ENCODE data around the gene PHF11.
A peak's percentile ranks its signal among the peaks of the same experiment; 100 is the strongest.

The PHF11 gene

DNA sequence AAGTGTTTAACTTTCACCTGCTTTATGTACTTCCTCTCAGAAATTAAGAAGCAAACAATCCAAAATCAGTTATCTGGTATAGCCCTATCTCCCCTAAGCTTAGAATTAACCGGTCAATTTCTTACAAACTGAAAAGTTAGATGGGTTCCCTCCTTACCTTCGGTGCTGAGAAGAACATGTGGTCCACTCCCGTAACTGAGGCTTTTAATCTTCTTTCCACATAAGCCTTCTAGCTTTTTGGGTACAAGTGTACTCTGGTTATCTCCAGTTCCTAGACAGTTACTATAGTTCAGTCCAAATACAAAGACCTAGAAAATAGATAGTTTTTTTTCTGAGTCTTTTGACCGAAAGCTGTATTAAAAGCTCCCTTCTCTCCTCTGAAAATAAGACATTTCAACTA is 70.7 kb downstream of the PHF11 start:
- Histone ChIP-seq H3K27me3 (ENCODE audit: insufficient read depth, low read length, poor library complexity) (no peaks in the 10 kb centered on the region), H3K36me3 (ENCODE audit: insufficient read depth, low read length) (peaks cover 24% of the 10 kb centered on the region), H4K20me1 (ENCODE audit: insufficient read depth, low read length) (no peaks in the 10 kb centered on the region), H3K4me2 (ENCODE audit: insufficient read depth, low read length) (no peak overlapping the region), H3K4me3 (ENCODE audit: low read depth in 1 of 2, low read length in 2 of 2) (no peak overlapping the region), H3K4me1 (ENCODE audit: insufficient read depth, low read length) (peaks cover 11% of the 10 kb centered on the region; the same call in 1 of the 2 replicates), H3K79me2 (ENCODE audit: insufficient read depth, low read length) (peaks cover 4% of the 10 kb centered on the region; the same call in 1 of the 2 replicates), H3K9me3 (ENCODE audit: insufficient read depth, low read length, severe bottlenecking) (no peaks in the 10 kb centered on the region), H3K27ac (ENCODE audit: low read length) (no peak overlapping the region), H3K9ac (ENCODE audit: low read depth, low read length) (no peak overlapping the region), H2AFZ (ENCODE audit: low read depth, low read length) (no peak overlapping the region)
- ATAC-seq (ENCODE audit: insufficient read depth, low read depth) (no peak), DNase-seq (no peak)
- TF ChIP-seq EZH2 (IDR thresholded peaks at IDR 0.05; ENCODE audit: borderline replicate concordance, low read depth, low read length, severe bottlenecking) (no peak), CTCF (IDR thresholded peaks at IDR 0.05; ENCODE audit: borderline replicate concordance, extremely low read depth, low read length, poor library complexity, severe bottlenecking) (no peak)

DNA sequence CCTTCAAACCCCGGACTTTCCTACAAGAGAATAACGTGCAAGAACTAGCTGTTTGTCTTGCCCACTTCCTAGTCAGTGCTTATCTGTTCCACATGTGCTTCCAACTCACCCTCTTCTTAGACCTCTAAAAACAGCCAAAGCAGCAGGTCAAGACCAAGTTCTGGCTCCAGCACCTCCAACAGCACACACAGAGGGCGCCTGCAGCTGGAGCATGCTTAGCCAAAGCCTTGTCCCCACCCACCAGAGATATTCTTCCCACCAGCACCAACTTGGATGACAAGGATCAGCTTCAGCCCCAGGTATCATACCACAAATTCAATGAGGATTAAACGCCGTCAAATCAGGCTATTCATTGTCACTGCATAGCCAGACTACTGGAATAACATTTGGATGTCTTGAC is 71.7 kb downstream of the PHF11 start:
- Histone ChIP-seq H3K79me2 (ENCODE audit: insufficient read depth, low read length) (peaks cover 4% of the 10 kb centered on the region; the same call in 1 of the 2 replicates), H3K4me1 (ENCODE audit: insufficient read depth, low read length) (peaks cover 11% of the 10 kb centered on the region; the same call in 1 of the 2 replicates), H3K4me3 (ENCODE audit: low read depth in 1 of 2, low read length in 2 of 2) (no peak overlapping the region), H3K27me3 (ENCODE audit: insufficient read depth, low read length, poor library complexity) (no peaks in the 10 kb centered on the region), H3K27ac (ENCODE audit: low read length) (no peak overlapping the region), H3K9ac (ENCODE audit: low read depth, low read length) (no peak overlapping the region), H4K20me1 (ENCODE audit: insufficient read depth, low read length) (no peaks in the 10 kb centered on the region), H3K9me3 (ENCODE audit: insufficient read depth, low read length, severe bottlenecking) (no peaks in the 10 kb centered on the region), H3K36me3 (ENCODE audit: insufficient read depth, low read length) (peaks cover 22% of the 10 kb centered on the region), H3K4me2 (ENCODE audit: insufficient read depth, low read length) (no peak overlapping the region), H2AFZ (ENCODE audit: low read depth, low read length) (no peak overlapping the region)
- DNase-seq (no peak), ATAC-seq (ENCODE audit: insufficient read depth, low read depth) (no peak)
- no peak for TF ChIP-seq EZH2 (IDR thresholded peaks at IDR 0.05; ENCODE audit: borderline replicate concordance, low read depth, low read length, severe bottlenecking)
- TF ChIP-seq CTCF (IDR thresholded peaks at IDR 0.05; ENCODE audit: borderline replicate concordance, extremely low read depth, low read length, poor library complexity, severe bottlenecking) = no peak

DNA sequence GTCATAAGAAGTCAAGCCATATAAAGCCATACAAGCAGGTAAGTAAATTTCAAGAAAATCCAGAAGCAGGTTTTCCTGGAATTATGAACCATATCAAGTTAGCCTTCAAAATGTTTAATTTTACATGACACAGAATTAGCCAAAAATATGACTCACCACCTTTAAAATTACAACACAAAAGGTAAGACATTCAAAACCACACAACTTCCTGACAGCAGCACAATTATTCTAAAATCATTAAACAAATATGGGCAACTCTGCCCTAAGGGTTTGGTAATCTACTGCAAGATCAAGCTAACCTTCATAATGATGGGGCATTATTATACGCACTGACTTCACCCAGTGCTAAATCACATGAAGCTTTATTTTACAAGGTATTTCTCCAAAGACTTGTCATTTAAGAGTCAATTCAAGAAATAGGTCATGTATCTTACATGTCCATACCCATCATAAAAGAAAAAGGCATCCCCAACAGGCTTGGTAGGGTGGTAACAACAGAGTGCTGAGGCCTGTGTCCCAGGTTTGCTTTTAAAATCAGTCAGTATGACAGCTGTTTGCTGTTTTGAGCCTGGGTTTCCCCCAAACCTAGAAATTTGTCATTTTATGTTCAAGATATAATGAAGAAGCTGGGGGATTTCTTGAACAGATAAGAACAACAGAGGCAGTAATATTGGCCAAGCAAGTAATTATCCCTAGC is 74.4 kb downstream of the PHF11 start:
- no peaks in the 10 kb centered on the region for H3K9me3 ChIP-seq (ENCODE audit: insufficient read depth, low read length, severe bottlenecking)
- no peak overlapping the region for H3K9ac ChIP-seq (ENCODE audit: low read depth, low read length)
- peaks cover 8% of the 10 kb centered on the region; the same call in 1 of the 2 replicates for H3K79me2 ChIP-seq (ENCODE audit: insufficient read depth, low read length)
- TF ChIP-seq CTCF (IDR thresholded peaks at IDR 0.05; ENCODE audit: borderline replicate concordance, extremely low read depth, low read length, poor library complexity, severe bottlenecking) (no peak), EZH2 (IDR thresholded peaks at IDR 0.05; ENCODE audit: borderline replicate concordance, low read depth, low read length, severe bottlenecking) (no peak)
- no peak overlapping the region for H2AFZ ChIP-seq (ENCODE audit: low read depth, low read length)
- peaks cover 3% of the 10 kb centered on the region; the same call in 1 of the 2 replicates for H4K20me1 ChIP-seq (ENCODE audit: insufficient read depth, low read length)
- no peak overlapping the region for H3K4me2 ChIP-seq (ENCODE audit: insufficient read depth, low read length)
- no peak overlapping the region for H3K4me3 ChIP-seq (ENCODE audit: low read depth in 1 of 2, low read length in 2 of 2)
- DNase-seq (no peak), ATAC-seq (ENCODE audit: insufficient read depth, low read depth) (peak; percentile 17; the same call in 1 of the 3 replicates)
- H3K4me1 ChIP-seq (ENCODE audit: insufficient read depth, low read length) = peaks cover 11% of the 10 kb centered on the region; the same call in 1 of the 2 replicates
- no peak overlapping the region for H3K27ac ChIP-seq (ENCODE audit: low read length)
- H3K36me3 ChIP-seq (ENCODE audit: insufficient read depth, low read length) = peaks cover 19% of the 10 kb centered on the region; the same call in 1 of the 2 replicates
- H3K27me3 ChIP-seq (ENCODE audit: insufficient read depth, low read length, poor library complexity) = no peaks in the 10 kb centered on the region

Measured in DND-41 (cell line).